Measurements from ENCODE around the gene HDAC11. TPM values are rescaled to one million over a fixed set of nuclear protein-coding genes. Genes with fewer than 3 reads are reported as not detected.

HDAC11 gene
- total RNA-seq, 1 experiment from 2014 or later: 7.0 TPM

DNA sequence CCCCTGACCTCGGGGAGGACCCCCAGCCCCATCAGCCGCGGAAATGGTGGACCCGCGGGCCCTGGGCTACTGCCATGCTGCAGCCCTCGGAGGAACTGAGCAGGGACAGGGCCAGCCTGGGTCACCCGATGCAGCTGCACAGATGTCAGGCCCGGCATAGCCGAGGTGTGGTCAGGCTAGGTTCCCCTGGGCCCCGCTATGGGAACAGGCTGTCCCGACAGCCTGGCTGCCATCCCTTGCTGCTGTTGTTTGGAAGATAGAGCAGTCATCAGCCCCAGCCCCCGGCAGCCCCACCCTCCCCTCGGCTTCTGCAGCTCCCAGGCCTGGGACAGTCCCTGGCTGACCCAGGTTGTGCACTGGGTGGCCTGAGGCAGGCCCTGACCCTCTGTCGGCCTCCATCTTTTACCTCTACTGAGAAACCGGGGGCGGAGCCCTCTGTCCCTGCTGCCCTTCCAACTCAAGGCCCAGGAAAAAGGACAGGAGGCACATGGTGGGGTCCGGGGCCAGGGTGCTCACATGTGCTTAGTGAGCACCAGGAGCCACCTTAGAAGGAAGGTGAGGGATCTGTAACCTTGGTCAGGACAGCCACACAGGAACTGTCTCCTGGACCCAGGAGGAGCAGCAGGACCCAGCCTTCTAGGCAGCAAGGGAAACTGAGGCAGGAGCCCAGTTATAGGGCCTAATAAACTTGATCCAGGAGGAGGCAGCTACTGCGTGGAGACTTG, 37.3 kb downstream of the HDAC11 start:
- H4K5ac ChIP-seq (ENCODE audit: insufficient read length, low read depth, low read length): no peak overlapping the region
- WGBS (ENCODE audit: extremely low coverage, insufficient read length, low lambda C conversion rate): no CpG with 5 or more reads among the region's 18 CpGs
- H3K4me3 Mint-ChIP-seq: no peak overlapping the region
- H2BK5ac ChIP-seq (ENCODE audit: insufficient read length, low read length): no peak overlapping the region
- no peak overlapping the region for H3K56ac ChIP-seq (ENCODE audit: insufficient read length, low read depth, low read length)
- no peak overlapping the region for H4K91ac ChIP-seq (ENCODE audit: insufficient read length, low read depth, low read length)
- H2BK20ac ChIP-seq (ENCODE audit: low read depth, low read length, poor library complexity, severe bottlenecking): no peak overlapping the region
- no peaks in the 10 kb centered on the region for H3K23me2 ChIP-seq (ENCODE audit: insufficient read length, low read depth, low read length, poor library complexity, severe bottlenecking)
- no peaks in the 10 kb centered on the region for H3K79me1 ChIP-seq (ENCODE audit: insufficient read depth, low read depth, low read length, poor library complexity, severe bottlenecking)
- H3K27ac Mint-ChIP-seq: no peak overlapping the region; a peak in 1 of 7 replicates
- no peaks in the 10 kb centered on the region for H3K79me2 ChIP-seq (ENCODE audit: insufficient read depth, low read length)
- H3K27me3 ChIP-seq (ENCODE audit: insufficient read depth, low read length): no peaks in the 10 kb centered on the region
- no peaks in the 10 kb centered on the region for H3K4me1 ChIP-seq (ENCODE audit: insufficient read depth, low read length)
- H3T11ph ChIP-seq (ENCODE audit: low read length): no peak overlapping the region
- DNase-seq: no peak
- no peak overlapping the region for H3K9ac ChIP-seq (ENCODE audit: extremely low read depth, insufficient read length, low read length)
- no peaks in the 10 kb centered on the region for H4K20me1 ChIP-seq (ENCODE audit: control insufficient read depth, insufficient read depth, insufficient read length)
- no peak overlapping the region for H2BK12ac ChIP-seq (ENCODE audit: insufficient read length, low read depth, low read length)
- no peak overlapping the region for H3K27ac ChIP-seq (ENCODE audit: insufficient read length, low read depth, low read length)
- no peak overlapping the region for H2AFZ ChIP-seq (ENCODE audit: low read length)
- H3K36me3 Mint-ChIP-seq (ENCODE audit: insufficient read depth in 1 of 3, low read depth in 3 of 3): peaks cover 0 to 2% (median 0%) of the 10 kb centered on the region in 3 experiments; a peak in 3 of 7 replicates
- H3K18ac ChIP-seq (ENCODE audit: insufficient read length, low read depth, low read length): no peak overlapping the region
- H3K27me3 Mint-ChIP-seq (ENCODE audit: low read depth): peaks cover 3% of the 10 kb centered on the region
- H3K23ac ChIP-seq (ENCODE audit: insufficient read length, low read depth, low read length): no peak overlapping the region
- H3K9me3 Mint-ChIP-seq: peaks cover 6 to 9% of the 10 kb centered on the region in 2 experiments
- TF ChIP-seq, protein P1, sequence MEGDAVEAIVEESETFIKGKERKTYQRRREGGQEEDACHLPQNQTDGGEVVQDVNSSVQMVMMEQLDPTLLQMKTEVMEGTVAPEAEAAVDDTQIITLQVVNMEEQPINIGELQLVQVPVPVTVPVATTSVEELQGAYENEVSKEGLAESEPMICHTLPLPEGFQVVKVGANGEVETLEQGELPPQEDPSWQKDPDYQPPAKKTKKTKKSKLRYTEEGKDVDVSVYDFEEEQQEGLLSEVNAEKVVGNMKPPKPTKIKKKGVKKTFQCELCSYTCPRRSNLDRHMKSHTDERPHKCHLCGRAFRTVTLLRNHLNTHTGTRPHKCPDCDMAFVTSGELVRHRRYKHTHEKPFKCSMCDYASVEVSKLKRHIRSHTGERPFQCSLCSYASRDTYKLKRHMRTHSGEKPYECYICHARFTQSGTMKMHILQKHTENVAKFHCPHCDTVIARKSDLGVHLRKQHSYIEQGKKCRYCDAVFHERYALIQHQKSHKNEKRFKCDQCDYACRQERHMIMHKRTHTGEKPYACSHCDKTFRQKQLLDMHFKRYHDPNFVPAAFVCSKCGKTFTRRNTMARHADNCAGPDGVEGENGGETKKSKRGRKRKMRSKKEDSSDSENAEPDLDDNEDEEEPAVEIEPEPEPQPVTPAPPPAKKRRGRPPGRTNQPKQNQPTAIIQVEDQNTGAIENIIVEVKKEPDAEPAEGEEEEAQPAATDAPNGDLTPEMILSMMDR (conservative IDR thresholded peaks at IDR 0.05): no peak
- no peak overlapping the region for H4K8ac ChIP-seq (replicated peaks; ENCODE audit: insufficient read length, low read depth, low read length)
- H2BK120ac ChIP-seq (ENCODE audit: low read depth, low read length, poor library complexity, severe bottlenecking): no peak overlapping the region
- no peak overlapping the region for H3K4ac ChIP-seq (ENCODE audit: low read depth, low read length)
- H3K4me1 Mint-ChIP-seq: peaks cover 0 to 8% of the 10 kb centered on the region in 2 experiments; a peak in 1 of 4 replicates
- H3K9me3 ChIP-seq (ENCODE audit: control insufficient read depth, low read depth, low read length): no peaks in the 10 kb centered on the region
- H2AK5ac ChIP-seq (ENCODE audit: insufficient read length, low read length): no peak overlapping the region
- no peak overlapping the region for H2BK15ac ChIP-seq (ENCODE audit: low read depth, low read length)
- H3K4me2 ChIP-seq (ENCODE audit: insufficient read depth, insufficient read length, low read length): no peak overlapping the region
- H3K14ac ChIP-seq (ENCODE audit: insufficient read depth, low read length): no peak overlapping the region

Data from H9 (cell line).